Measurements from ENCODE around the gene EXOSC3.
A peak's percentile ranks its signal among the peaks of the same experiment; 100 is the strongest.

Gene EXOSC3

DNA sequence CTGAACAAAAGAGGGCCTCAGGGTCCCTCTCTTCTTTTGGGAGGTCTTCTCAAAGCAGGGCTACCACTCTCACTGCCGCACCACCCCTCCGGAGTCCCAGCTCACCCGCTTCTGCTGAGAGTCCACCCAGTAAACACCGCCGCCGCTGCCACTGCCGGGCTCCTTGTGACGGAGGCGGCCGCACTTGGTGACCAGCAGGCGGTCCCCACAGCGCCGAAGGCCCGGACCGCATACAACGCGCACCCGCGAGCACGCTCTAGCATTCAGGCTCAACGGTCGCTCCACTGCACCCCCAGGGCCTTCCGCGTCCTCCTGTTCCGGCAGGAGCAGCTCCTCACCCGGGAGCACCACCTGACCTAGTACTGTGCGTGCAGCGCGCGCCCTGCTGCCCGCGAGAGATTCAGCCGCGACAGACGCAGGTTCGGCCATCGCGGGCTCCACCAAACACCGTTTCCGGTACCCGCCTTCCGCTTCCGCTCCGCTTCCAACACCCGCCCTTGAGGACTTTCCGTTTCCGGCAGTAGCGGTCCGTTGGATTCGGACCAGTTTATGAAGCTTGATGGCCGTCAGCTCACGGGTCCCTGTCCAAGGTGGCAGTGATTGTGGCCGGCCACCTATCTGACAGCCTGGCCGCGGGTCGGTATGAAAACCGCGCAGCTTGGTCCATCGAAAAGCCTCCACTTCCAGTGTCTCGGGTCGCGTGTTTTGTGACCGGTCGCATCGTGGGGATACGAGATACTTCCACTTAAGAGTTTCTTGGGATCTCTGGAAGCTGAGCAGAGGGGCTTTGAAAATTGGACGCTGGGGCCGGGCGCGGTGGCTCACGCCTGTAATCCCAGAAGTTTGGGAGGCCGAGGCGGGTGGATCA lies at the start of gene EXOSC3 (continued):
- TF ChIP-seq, protein P1, sequence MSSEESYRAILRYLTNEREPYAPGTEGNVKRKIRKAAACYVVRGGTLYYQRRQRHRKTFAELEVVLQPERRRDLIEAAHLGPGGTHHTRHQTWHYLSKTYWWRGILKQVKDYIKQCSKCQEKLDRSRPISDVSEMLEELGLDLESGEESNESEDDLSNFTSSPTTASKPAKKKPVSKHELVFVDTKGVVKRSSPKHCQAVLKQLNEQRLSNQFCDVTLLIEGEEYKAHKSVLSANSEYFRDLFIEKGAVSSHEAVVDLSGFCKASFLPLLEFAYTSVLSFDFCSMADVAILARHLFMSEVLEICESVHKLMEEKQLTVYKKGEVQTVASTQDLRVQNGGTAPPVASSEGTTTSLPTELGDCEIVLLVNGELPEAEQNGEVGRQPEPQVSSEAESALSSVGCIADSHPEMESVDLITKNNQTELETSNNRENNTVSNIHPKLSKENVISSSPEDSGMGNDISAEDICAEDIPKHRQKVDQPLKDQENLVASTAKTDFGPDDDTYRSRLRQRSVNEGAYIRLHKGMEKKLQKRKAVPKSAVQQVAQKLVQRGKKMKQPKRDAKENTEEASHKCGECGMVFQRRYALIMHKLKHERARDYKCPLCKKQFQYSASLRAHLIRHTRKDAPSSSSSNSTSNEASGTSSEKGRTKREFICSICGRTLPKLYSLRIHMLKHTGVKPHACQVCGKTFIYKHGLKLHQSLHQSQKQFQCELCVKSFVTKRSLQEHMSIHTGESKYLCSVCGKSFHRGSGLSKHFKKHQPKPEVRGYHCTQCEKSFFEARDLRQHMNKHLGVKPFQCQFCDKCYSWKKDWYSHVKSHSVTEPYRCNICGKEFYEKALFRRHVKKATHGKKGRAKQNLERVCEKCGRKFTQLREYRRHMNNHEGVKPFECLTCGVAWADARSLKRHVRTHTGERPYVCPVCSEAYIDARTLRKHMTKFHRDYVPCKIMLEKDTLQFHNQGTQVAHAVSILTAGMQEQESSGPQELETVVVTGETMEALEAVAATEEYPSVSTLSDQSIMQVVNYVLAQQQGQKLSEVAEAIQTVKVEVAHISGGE (tag by site-specific recombination; conservative IDR thresholded peaks at IDR 0.05; ENCODE audit: low read depth) = peak; percentile 98
- TF ChIP-seq ZEB2 (tag by site-specific recombination; IDR thresholded peaks at IDR 0.05) (peak; percentile 64), ZBTB17 (tag by site-specific recombination; IDR thresholded peaks at IDR 0.05) (peak; percentile 80), REST (tag by site-specific recombination; IDR thresholded peaks at IDR 0.05) (peak; percentile 98), ZNF138 (tag by site-specific recombination; IDR thresholded peaks at IDR 0.05; ENCODE audit: borderline replicate concordance) (no peak), HOXC10 (CRISPR knock-in tag; IDR thresholded peaks at IDR 0.05) (0 out of 2 replicates have a peak, but pooled peaks have one; percentile 16), ZNF335 (tag by site-specific recombination; conservative IDR thresholded peaks at IDR 0.05) (peak; percentile 91), YY1 (tag by site-specific recombination; IDR thresholded peaks at IDR 0.05) (peak; percentile 90), ZNF76 (tag by site-specific recombination; IDR thresholded peaks at IDR 0.05; ENCODE audit: borderline replicate concordance, low read depth) (peak; percentile 49; the same call in 1 of the 2 replicates), ZBTB48 (tag by site-specific recombination; IDR thresholded peaks at IDR 0.05) (0 out of 2 replicates have a peak, but pooled peaks have one; percentile 16), ZNF2 (tag by site-specific recombination; IDR thresholded peaks at IDR 0.05) (0 out of 2 replicates have a peak, but pooled peaks have one; percentile 20), ZXDB (tag by site-specific recombination; IDR thresholded peaks at IDR 0.05) (peak; percentile 73), PATZ1 (tag by site-specific recombination; IDR thresholded peaks at IDR 0.05) (no peak), ZNF350 (tag by site-specific recombination; IDR thresholded peaks at IDR 0.05) (no peak), ZNF629 (tag by site-specific recombination; IDR thresholded peaks at IDR 0.05) (peak; percentile 49), ZNF426 (tag by site-specific recombination; IDR thresholded peaks at IDR 0.05) (no peak), KLF8 (tag by site-specific recombination; IDR thresholded peaks at IDR 0.05) (peak; percentile 57; the same call in 1 of the 2 replicates), SP3 (tag by site-specific recombination; IDR thresholded peaks at IDR 0.05) (peak; percentile 36; the same call in 1 of the 2 replicates), ZFP69B (tag by site-specific recombination; IDR thresholded peaks at IDR 0.05) (0 out of 2 replicates have a peak, but pooled peaks have one; percentile 63), ZNF600 (tag by site-specific recombination; IDR thresholded peaks at IDR 0.05) (0 out of 2 replicates have a peak, but pooled peaks have one; percentile 45)
- TF ChIP-seq, protein P2, sequence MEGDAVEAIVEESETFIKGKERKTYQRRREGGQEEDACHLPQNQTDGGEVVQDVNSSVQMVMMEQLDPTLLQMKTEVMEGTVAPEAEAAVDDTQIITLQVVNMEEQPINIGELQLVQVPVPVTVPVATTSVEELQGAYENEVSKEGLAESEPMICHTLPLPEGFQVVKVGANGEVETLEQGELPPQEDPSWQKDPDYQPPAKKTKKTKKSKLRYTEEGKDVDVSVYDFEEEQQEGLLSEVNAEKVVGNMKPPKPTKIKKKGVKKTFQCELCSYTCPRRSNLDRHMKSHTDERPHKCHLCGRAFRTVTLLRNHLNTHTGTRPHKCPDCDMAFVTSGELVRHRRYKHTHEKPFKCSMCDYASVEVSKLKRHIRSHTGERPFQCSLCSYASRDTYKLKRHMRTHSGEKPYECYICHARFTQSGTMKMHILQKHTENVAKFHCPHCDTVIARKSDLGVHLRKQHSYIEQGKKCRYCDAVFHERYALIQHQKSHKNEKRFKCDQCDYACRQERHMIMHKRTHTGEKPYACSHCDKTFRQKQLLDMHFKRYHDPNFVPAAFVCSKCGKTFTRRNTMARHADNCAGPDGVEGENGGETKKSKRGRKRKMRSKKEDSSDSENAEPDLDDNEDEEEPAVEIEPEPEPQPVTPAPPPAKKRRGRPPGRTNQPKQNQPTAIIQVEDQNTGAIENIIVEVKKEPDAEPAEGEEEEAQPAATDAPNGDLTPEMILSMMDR (tag by site-specific recombination; IDR thresholded peaks at IDR 0.05) = peak; percentile 89

All from HEK293 (cell line).